Testis (tissue), 3 donors: ENCODE data around the gene MCM3AP. TPM values are rescaled to one million over a fixed set of nuclear protein-coding genes. Genes with fewer than 3 reads are reported as not detected.

ENCODE experiments used
- DNase-seq: peaks from one replicate; pipeline ENCODE4 v3.0.0-alpha.2; 2019
- H3K27ac ChIP-seq, 2 donors: fragments of 200-600 bp; sonication (generic); one replicate each; pipeline ENCODE4 v1.5.1; 2019
- H3K27me3 ChIP-seq: fragments of 200-600 bp; sonication (generic); one replicate; pipeline ENCODE4 v1.5.1; 2019
- H3K36me3 ChIP-seq: fragments of 200-600 bp; sonication (generic); one replicate; pipeline ENCODE4 v1.5.1; 2017; ENCODE audit warnings: low read depth; ENCODE audit errors: missing control alignments
- H3K4me1 ChIP-seq: fragments of 200-600 bp; sonication (generic); one replicate; pipeline ENCODE4 v1.5.1; 2019
- H3K4me3 ChIP-seq, 2 donors: fragments of 200-600 bp; sonication (generic); one replicate each; pipeline ENCODE4 v1.5.1; 2017 to 2019
- H3K9me3 ChIP-seq: fragments of 200-600 bp; sonication (generic); one replicate; pipeline ENCODE4 v1.5.1; 2017
- CTCF ChIP-seq, 3 experiments: fragments of 450-650 bp in 2 of 3; fragments of 200-600 bp in 1 of 3; sonication (generic) in 1 of 3; IDR thresholded peaks; one replicate each; pipeline ENCODE4 v1.5.1; 2016 to 2019; ENCODE audit warnings: antibody characterized with exemption in 3 of 3, mild to moderate bottlenecking in 2 of 3, moderate library complexity in 1 of 3
- POLR2A ChIP-seq: fragments of 450-650 bp; IDR thresholded peaks from one replicate; pipeline ENCODE4 v1.6.1; 2017; ENCODE audit warnings: antibody characterized with exemption, mild to moderate bottlenecking, moderate library complexity
- WGBS, 2 donors: methylation state at CpG; one replicate each; pipeline ENCODE4 v1.1.5; 2018; 5-methylcytosine and 5-hydroxymethylcytosine counted together
- intact Hi-C: fragments of 100-400 bp; cut with DNase I; formaldehyde crosslinking; loops from one replicate; pipeline ENCODE4 v1.15.1; 2023; ENCODE audit warnings: low total_unique reads
- polyA plus RNA-seq: library from polyadenylated mRNA; stranded (reverse); fragments of 350-450 nt; fragmentation: Illumina TruSeq; extraction: RNeasy Lipid Tissue Mini Kit (QIAGEN cat#74804); gene quantifications from one replicate; pipeline ENCODE4 v1.2.3, GENCODE V29; 2014; ENCODE audit warnings: low read depth, low replicate concordance; ENCODE audit not compliant: insufficient read depth
- total RNA-seq, 2 donors: library from RNA; depleted of rRNA; stranded (reverse); fragments of >200 nt; gene quantifications; one replicate each; pipeline ENCODE4 v1.2.3, GENCODE V29; 2016

The MCM3AP gene
- total and polyA plus RNA-seq, 3 donors from 2014 or later, result 68.3 to 136 (median 107) TPM

- WGBS, 2 donors, result 84 to 88% methylated on average over 16 of the region's 16 CpGs
- TF ChIP-seq CTCF (IDR thresholded peaks at IDR 0.05) (no peak), POLR2A (no peak)
- Histone ChIP-seq H3K27me3 (no peaks in the 10 kb centered on the region), H3K4me1 (peaks cover 9% of the 10 kb centered on the region), H3K27ac (no peak overlapping the region), H3K36me3 (no peaks in the 10 kb centered on the region), H3K4me3 (no peak overlapping the region), H3K9me3 (no peaks in the 10 kb centered on the region)
- intact Hi-C loops, result no loop called here
- DNase-seq, result peak; percentile 7
These were observed 63.6 kb downstream of the MCM3AP start for GRCh38 chr21:46221664-46222435.

GRCh38 chr21:46220847-46221246, 64.6 kb downstream of the MCM3AP start:
- intact Hi-C loops, result no loop called here
- TF ChIP-seq CTCF (IDR thresholded peaks at IDR 0.05) (no peak), POLR2A (no peak)
- Histone ChIP-seq H3K36me3 (no peaks in the 10 kb centered on the region), H3K27me3 (no peaks in the 10 kb centered on the region), H3K9me3 (no peaks in the 10 kb centered on the region), H3K27ac (no peak overlapping the region), H3K4me3 (no peak overlapping the region), H3K4me1 (peaks cover under 1% of the 10 kb centered on the region)
- peak; percentile 2 for DNase-seq
- whole genome bisulfite sequencing, 2 donors, result 87 to 97% methylated on average over 8 of the region's 8 CpGs

GRCh38 chr21:46220275-46220810, 65.1 kb downstream of the MCM3AP start:
- H3K36me3 ChIP-seq, result no peaks in the 10 kb centered on the region
- H3K4me3 ChIP-seq, result no peak overlapping the region
- peak; percentile 12 for DNase-seq
- intact Hi-C loops, result no loop called here
- no peaks in the 10 kb centered on the region for H3K4me1 ChIP-seq
- TF ChIP-seq POLR2A (no peak), CTCF (IDR thresholded peaks at IDR 0.05) (no peak)
- no peak overlapping the region for H3K27ac ChIP-seq
- H3K9me3 ChIP-seq, result no peaks in the 10 kb centered on the region
- no peaks in the 10 kb centered on the region for H3K27me3 ChIP-seq
- WGBS, 2 donors, result 94 to 96% methylated on average over 13 of the region's 13 CpGs

- DNase-seq, result peak; percentile 12
- TF ChIP-seq CTCF (IDR thresholded peaks at IDR 0.05) (no peak), POLR2A (no peak)
- WGBS, 2 donors, result 87 to 89% methylated on average over 7 to 13 of the region's 13 CpGs
- H3K9me3 ChIP-seq, result no peaks in the 10 kb centered on the region
- H3K4me1 ChIP-seq, result no peaks in the 10 kb centered on the region
- no peak overlapping the region for H3K27ac ChIP-seq
- no peak overlapping the region for H3K4me3 ChIP-seq
- no peaks in the 10 kb centered on the region for H3K36me3 ChIP-seq
- no peaks in the 10 kb centered on the region for H3K27me3 ChIP-seq
- intact Hi-C loops, result no loop called here
These were observed 65.7 kb downstream of the MCM3AP start for GRCh38 chr21:46219591-46220239.
